GM21619 (cell line): ENCODE results near the gene KAZN.

Experiments
- ATAC-seq: cut with Tn5 transposase; IDR thresholded peaks from one replicate; pipeline ENCODE4 v1.9.1; 2021; ENCODE audit not compliant: unreplicated experiment

The KAZN gene

GRCh38 chr1:14812189-14812588 is 213.7 kb downstream of the KAZN start:
- ATAC-seq = no peak

GRCh38 chr1:14815175-14815877 is 216.8 kb downstream of the KAZN start:
- no peak for ATAC-seq

GRCh38 chr1:14817223-14818170 is 219.0 kb downstream of the KAZN start:
- no peak for ATAC-seq

- ATAC-seq = no peak
These were observed 222.0 kb downstream of the KAZN start for GRCh38 chr1:14820295-14821085.

GRCh38 chr1:14822493-14822892 is 224.0 kb downstream of the KAZN start:
- ATAC-seq = no peak

GRCh38 chr1:14822996-14823395 is 224.5 kb downstream of the KAZN start:
- no peak for ATAC-seq

- no peak for ATAC-seq
These were observed 225.9 kb downstream of the KAZN start for GRCh38 chr1:14824314-14824915.

GRCh38 chr1:14825396-14825795 is 226.9 kb downstream of the KAZN start:
- ATAC-seq = no peak

- no peak for ATAC-seq
These were observed 227.7 kb downstream of the KAZN start for GRCh38 chr1:14826172-14826636.

- ATAC-seq = no peak
These were observed 228.3 kb downstream of the KAZN start for GRCh38 chr1:14826731-14827326.

- no peak for ATAC-seq
These were observed 229.4 kb downstream of the KAZN start for GRCh38 chr1:14827870-14828269.

GRCh38 chr1:14828665-14829064 is 230.2 kb downstream of the KAZN start:
- ATAC-seq = no peak

- no peak for ATAC-seq
These were observed 237.2 kb downstream of the KAZN start for GRCh38 chr1:14835725-14836124.

GRCh38 chr1:14836426-14837140 is 238.1 kb downstream of the KAZN start:
- ATAC-seq = no peak

GRCh38 chr1:14840374-14840773 is 241.9 kb downstream of the KAZN start:
- no peak for ATAC-seq

GRCh38 chr1:14841456-14841855 is 243.0 kb downstream of the KAZN start:
- no peak for ATAC-seq

GRCh38 chr1:14841951-14842350 is 243.5 kb downstream of the KAZN start:
- no peak for ATAC-seq

GRCh38 chr1:14842361-14842760 is 243.9 kb downstream of the KAZN start:
- no peak for ATAC-seq

GRCh38 chr1:14842891-14843290 is 244.4 kb downstream of the KAZN start:
- ATAC-seq = no peak

- ATAC-seq = no peak
These were observed 245.0 kb downstream of the KAZN start for GRCh38 chr1:14843525-14843924.
